Measurements from ENCODE around the gene POLDIP3.
"Not testable (repeated sequence)": the region's sequence is repeated elsewhere in the genome, so short reads cannot be mapped to it uniquely, and the experiment has no call there.

The POLDIP3 gene

DNA sequence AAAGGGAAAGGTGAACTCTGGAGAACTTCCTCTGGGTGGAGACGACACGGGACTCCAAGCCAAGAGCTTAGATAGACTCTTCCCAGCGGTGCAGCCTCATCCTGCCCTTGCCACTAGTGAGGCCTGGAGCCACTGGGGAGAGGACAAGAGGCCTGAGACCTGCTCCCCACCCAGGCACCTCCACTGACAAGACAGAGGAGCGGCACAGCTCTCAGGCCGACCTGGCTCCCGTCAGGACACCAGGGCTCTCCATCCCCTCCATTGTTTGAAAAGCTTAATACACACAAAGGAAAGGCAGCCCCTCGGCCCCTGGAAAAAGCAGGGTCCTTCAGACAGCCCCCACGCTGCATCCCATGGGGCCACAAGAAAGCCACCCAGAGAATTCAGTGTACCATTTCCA is 29.6 kb downstream of the POLDIP3 start:
- DNase-seq: no peak

- DNase-seq: no peak
Measured at GRCh38 chr22:42584364-42584940, 30.2 kb downstream of the POLDIP3 start.

GRCh38 chr22:42582987-42583386 is 31.7 kb downstream of the POLDIP3 start:
- DNase-seq: no peak

DNA sequence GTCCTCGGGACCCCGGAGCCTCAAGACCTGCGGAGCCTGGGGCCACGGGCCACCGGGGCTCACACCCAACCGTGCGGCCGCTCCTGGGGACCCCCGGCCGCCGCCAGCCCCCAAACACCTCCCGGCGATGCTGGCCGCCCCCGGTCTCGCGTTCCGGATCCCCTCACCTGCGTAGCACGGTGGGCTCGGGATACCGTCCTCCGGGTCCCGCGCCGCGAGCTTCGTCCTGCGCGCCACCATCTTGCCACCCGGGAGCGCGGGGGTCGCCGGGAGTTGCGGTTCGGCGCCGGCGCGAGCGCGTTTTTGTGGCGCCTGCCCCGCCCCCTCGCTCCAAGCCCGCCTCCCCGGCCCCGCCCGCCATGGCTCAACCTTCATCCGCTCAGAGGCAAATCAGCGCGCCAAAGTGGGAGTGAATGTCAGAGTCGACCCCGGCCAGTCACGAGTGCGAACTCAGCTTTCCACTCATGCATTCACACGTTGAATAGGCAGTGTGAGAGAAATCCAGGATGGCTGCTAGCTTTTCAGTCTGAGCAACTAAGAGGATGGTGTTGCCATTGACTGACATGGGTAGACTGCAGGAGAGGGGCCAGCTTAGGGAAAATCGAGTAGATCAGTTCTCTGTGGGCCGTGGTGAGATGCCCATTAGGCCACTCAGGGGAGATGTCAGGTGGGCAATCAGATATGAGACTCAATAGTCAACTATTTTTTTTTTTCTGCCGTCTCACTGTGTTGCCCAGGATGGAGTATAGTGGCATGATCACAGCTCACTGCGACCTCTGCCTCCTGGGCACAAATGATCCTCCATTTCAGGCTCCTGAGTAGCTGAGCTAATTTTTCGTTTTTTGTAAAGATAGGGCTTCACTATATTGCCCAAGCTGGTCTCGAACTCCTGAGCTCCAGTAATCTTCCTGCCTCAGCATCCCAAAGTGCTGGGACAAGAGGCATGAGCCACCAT is 32.6 kb downstream of the POLDIP3 start:
- peak; percentile 83 for DNase-seq

DNA sequence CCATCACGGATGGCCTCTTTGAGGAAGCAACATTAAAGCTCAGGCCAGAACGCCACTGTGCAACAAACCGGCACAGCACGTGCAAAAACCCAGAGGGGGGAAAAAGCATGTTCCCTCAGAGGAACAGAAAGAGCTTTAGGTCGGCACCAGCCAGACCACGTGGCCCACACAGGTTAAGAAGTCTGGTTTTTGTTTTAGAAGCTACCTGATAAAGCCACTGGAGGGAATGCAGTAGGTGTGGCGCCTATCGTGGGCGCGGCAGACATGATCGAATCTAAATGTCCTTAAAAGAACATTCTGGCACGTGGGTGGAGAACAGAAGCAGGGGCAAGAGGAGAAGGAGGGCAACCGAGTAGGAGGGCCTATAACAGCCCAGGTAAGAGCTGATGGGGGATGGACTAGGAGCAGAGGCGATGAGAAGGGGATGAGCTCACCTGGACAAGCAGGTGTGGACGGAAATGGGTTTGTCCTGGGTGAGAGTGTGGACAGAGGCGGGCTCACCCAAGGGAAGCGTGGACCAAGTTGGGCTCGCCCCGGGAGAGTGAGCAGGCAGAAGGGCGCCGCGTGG is 33.4 kb downstream of the POLDIP3 start:
- not testable (repeated sequence) for DNase-seq

- DNase-seq: not testable (repeated sequence)
Measured at GRCh38 chr22:42580040-42580439, 34.6 kb downstream of the POLDIP3 start.

- no peak for DNase-seq
Measured at GRCh38 chr22:42577623-42578240, 37.0 kb downstream of the POLDIP3 start.

- not testable (repeated sequence) for DNase-seq
Measured at GRCh38 chr22:42577141-42577540, 37.5 kb downstream of the POLDIP3 start.

DNA sequence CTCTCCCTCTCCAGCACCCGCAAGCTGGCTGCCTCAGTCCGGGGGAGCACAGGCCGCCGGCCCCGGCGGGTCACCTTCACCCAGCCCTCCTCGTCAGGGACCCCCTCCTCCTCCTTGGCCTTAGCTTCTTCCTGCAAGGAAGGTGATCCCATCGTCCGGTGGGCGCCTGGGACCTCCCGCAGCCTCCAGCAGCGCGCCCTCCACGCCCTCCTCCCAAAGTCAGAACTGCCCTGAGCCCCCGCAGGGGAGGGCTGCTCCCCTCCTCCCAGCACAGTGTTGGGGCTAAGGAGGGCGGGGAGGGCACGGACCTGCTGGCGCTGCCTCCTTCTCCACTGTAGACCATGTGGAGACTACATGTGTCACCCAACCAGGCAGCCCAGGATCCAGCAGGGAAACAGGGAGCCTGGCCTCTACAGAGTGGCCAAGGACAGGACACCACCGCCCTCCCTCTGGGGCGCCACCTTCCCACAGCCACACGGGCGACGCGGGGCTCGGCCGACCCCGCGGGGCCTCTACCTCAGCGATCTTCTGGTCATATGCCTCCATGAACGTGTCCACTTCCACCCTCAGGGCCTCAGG is 38.6 kb downstream of the POLDIP3 start:
- not testable (repeated sequence) for DNase-seq

- DNase-seq: not testable (repeated sequence)
Measured at GRCh38 chr22:42574468-42574867, 40.2 kb downstream of the POLDIP3 start.

GRCh38 chr22:42574046-42574445 is 40.6 kb downstream of the POLDIP3 start:
- not testable (repeated sequence) for DNase-seq

DNA sequence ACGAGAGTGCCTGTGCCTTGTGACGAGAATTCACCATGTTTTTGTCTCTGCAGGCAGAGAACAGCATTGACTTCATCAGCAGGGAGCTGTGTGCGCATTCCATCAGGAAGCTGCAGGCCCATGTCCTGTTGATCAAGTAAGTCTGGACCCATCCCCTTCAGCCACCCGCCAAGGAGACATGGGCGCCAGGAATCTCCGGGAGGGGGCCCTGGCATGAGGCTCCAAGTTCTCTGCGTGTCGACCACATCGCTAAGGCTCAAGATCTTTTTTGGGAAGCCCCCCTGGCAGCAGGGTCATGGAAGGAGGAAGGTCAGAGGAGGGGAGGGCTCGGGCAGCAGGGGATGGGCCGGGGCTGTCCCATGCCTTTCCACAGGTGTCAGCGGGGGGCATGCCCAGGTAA is 43.6 kb downstream of the POLDIP3 start:
- DNase-seq: not testable (repeated sequence)

- DNase-seq: not testable (repeated sequence)
Measured at GRCh38 chr22:42570580-42570979, 44.1 kb downstream of the POLDIP3 start.

- not testable (repeated sequence) for DNase-seq
Measured at GRCh38 chr22:42567950-42568349, 46.7 kb downstream of the POLDIP3 start.

DNA sequence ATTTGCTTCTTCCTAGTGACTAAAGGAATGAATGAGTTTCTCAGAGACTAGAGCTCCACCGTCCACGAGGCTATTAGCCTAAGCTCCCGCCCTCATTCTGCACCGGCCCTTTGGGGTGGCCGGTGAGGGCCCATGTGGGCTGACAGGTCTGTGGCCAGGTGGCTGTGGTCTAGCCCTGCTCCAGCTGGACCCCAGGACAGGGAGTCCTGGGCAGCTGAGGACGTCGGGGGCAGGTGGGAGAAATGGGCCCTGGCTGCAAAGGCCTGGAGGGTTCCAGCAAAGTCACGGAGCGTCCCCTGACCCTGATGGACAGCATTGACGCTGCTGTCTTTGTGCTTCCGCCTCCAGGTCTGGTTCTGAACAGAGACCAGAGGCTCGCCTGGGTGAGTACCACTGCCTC is 48.7 kb downstream of the POLDIP3 start:
- no peak for DNase-seq

DNA sequence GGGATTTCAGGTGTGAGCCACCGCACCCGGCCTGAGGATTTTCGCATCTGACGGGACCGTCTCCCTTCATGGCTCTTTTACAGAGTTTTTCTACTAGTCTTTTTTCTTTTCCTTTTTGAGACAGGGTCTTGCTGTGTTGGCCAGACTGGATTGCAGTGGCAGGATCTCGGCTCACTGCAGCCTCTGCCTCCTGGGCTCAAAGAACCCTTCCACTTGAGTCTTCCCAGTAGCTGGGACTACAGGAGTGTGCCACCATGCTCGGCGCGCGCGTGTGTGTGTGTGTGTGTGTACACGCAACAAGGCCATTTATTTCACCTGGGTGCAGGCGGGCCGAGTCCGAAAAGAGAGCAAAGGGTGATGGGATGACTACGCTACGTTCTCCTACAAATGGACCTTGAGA is 50.0 kb downstream of the POLDIP3 start:
- DNase-seq: no peak

- DNase-seq: not testable (repeated sequence)
Measured at GRCh38 chr22:42563943-42564342, 50.7 kb downstream of the POLDIP3 start.

DNA sequence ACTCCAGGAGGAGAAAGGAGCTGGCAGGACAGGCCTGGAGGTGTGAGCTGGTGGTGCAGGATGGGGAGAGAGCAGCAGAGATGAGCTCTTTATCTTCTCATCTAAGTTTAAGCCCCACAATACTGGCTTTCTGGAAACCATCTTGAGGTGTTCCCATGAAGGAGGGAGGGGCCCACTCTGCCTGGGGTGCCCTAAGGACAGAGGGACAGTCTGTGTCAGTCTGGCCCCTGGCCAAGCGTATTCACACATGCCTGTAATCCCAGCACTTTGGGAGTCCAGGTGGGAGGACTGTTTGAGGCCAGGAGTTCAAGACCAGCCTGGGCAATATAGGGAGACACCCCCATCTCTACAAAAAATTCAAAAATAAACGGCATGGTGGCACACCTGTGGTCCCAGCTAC is 52.0 kb downstream of the POLDIP3 start:
- DNase-seq: no peak

- no peak for DNase-seq
Measured at GRCh38 chr22:42562279-42562678, 52.4 kb downstream of the POLDIP3 start.

DNA sequence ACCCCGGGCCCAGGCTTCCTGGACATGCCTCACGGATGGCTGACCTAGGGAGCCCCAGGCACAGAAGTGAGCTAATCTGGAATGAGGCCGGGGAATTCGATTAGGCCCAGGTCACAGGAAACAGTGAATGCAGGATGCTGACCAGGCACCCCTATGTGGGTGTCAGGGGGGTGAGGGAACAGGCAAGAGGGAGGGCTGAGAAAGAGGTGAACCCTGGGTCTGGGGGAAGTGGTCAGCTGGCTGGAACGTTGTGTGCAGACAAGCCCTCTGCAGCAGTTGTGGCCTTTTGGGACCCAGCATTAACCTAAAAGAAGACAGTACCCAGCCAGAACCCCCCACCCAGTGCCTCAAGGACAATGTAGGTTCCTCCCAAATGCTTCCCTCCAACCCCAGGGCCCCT is 52.8 kb downstream of the POLDIP3 start:
- DNase-seq: no peak

- no peak for DNase-seq
Measured at GRCh38 chr22:42560781-42561180, 53.9 kb downstream of the POLDIP3 start.

DNA sequence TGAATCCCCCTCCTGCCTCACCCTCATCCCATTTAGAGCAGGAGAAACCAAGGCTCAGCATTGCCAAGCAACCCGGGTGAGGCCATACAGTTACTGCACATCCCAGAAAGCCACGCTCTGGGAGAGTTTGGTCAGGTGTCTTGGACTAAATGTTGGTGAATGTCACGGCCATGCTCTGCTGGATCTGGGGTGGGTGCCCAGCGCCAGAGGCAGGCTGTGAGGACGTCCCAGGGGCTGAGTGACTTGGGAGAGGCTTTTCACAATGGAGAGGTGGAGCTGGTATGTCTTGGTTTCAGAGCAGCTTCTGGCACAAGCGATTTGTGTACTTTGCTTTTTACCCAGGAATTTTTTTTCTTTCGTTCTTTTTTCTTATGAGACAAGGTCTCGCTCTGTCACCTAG is 54.3 kb downstream of the POLDIP3 start:
- DNase-seq: no peak

All from activated CD4-positive, alpha-beta T cell treated with anti-CD3 and anti-CD28 coated beads, Interleukin-2, amount 50 U/mL, for 4 hours (primary cell).